ENCODE results near the gene AGRP. TPM values are rescaled to one million over a fixed set of nuclear protein-coding genes. Genes with fewer than 3 reads are reported as not detected.

AGRP gene
- total RNA-seq, 2 experiments from 2014 or later: not detected

DNA sequence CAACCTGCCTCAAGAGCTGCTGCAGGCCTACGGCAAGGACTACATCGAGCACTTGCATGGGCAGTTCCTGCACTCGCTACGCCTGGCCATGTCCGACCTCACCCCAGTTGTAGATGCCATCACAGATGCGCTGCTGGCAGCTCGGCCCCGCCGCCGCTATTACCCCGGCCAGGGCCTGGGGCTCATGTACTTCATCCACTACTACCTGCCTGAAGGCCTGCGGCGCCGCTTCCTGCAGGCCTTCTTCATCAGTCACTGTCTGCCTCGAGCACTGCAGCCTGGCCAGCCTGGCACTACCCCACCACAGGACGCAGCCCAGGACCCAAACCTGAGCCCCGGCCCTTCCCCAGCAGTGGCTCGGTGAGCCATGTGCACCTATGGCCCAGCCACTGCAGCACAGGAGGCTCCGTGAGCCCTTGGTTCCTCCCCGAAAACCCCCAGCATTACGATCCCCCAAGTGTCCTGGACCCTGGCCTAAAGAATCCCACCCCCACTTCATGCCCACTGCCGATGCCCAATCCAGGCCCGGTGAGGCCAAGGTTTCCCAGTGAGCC lies 46.6 kb downstream of the AGRP start:
- DNase-seq: no peak
- ChIA-PET POLR2A (no interaction called here), CTCF (interaction anchor here (1.7 kb wide), 1 partner anchor 12 kb away, joined by 4 read pairs; no protein-coding TSS in a partner anchor)
- no peak overlapping the region for H3K27ac Mint-ChIP-seq
- no peaks in the 10 kb centered on the region for H3K9me3 Mint-ChIP-seq
- H3K27me3 Mint-ChIP-seq: peaks cover 6% of the 10 kb centered on the region
- no peak overlapping the region for H3K4me3 Mint-ChIP-seq
- H3K36me3 Mint-ChIP-seq (ENCODE audit: low read depth): peaks cover 7% of the 10 kb centered on the region
- peaks cover 2% of the 10 kb centered on the region for H3K4me1 Mint-ChIP-seq

DNA sequence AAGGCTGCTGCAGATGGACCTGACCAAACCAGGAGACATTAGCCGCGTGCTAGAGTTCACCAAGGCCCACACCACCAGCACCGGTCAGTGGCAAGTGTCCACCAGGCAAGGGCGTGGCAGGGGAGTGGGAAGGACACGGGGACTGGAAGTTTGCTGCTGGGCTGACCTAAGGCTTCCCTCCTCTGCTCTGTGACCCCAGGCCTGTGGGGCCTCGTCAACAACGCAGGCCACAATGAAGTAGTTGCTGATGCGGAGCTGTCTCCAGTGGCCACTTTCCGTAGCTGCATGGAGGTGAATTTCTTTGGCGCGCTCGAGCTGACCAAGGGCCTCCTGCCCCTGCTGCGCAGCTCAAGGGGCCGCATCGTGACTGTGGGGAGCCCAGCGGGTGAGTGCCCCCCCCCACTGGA lies 47.6 kb downstream of the AGRP start:
- H3K4me1 Mint-ChIP-seq: peaks cover 4% of the 10 kb centered on the region
- no peak overlapping the region for H3K4me3 Mint-ChIP-seq
- H3K36me3 Mint-ChIP-seq (ENCODE audit: low read depth): peaks cover 7% of the 10 kb centered on the region
- H3K27ac Mint-ChIP-seq: no peak overlapping the region
- no peaks in the 10 kb centered on the region for H3K9me3 Mint-ChIP-seq
- CTCF ChIA-PET: interaction anchor here (0.5 to 1.7 kb wide), 2 partner anchors 13 to 561 kb away, joined by 4 to 6 read pairs; no protein-coding TSS in a partner anchor
- H3K27me3 Mint-ChIP-seq: peaks cover 9% of the 10 kb centered on the region
- no peak for DNase-seq
- POLR2A ChIA-PET: no interaction called here

DNA sequence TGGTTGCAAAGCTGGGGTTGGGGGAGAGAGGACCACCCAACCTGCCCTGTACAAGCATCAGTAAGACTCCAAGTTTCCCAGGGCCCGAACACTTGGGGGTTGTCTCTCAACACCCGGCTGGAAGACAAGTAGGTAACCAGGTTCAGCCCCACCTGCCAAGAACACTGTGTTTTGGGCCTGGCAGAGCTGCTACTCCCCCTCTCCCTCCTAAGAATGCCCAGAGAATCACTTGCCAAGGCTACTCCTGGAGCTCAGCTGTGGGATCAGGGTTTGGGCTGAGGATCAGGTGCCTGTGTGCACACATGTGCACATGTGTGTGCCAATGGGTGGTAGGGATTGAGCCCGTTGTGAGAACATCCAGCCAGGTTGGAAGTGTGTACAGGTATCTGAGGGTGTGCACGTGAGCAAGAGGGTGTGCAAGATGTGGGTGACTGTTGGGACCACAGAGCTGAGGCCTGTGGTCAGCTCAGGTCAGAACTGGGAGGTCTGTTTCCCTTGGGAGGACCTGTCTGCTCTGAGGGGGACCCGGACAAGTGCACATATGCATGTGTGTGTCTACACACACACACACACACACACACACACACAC lies 50.1 kb downstream of the AGRP start:
- Mint-ChIP-seq H3K9me3 (no peaks in the 10 kb centered on the region), H3K4me3 (no peak overlapping the region), H3K36me3 (ENCODE audit: low read depth) (peaks cover 6% of the 10 kb centered on the region), H3K27ac (no peak overlapping the region), H3K27me3 (peaks cover 28% of the 10 kb centered on the region), H3K4me1 (peaks cover 7% of the 10 kb centered on the region)
- DNase-seq: no peak
- ChIA-PET POLR2A (interaction anchor here (1.2 kb wide), 1 partner anchor 11 kb away, joined by 3 read pairs; no protein-coding TSS in a partner anchor), CTCF (interaction anchor here (1.3 kb wide), 1 partner anchor 14 kb away, joined by 3 read pairs; no protein-coding TSS in a partner anchor)

Other genes with a start within 250 kb of the AGRP start
- 10 to 100 TPM; 94.8 to 99.1 TPM for gene FHOD1, start 236.1 kb downstream of the AGRP start, total RNA-seq
- gene SLC9A5, start 234.6 kb downstream of the AGRP start, total RNA-seq: 1 to 10 TPM; 2.2 to 2.8 TPM
- 10 to 100 TPM in 1 of 2 experiments, 1 to 10 TPM in 1; 9.2 to 10.9 TPM for gene PLEKHG4, start 204.0 kb downstream of the AGRP start, total RNA-seq
- gene KCTD19, start 156.8 kb downstream of the AGRP start, total RNA-seq: under 1 TPM; 0.20 to 0.48 TPM
- not detected for gene LRRC36, start 156.7 kb downstream of the AGRP start, total RNA-seq
- not detected for gene TPPP3, start 90.0 kb downstream of the AGRP start, total RNA-seq
- gene ZDHHC1, start 67.1 kb downstream of the AGRP start, total RNA-seq: under 1 TPM; 0.23 to 0.45 TPM
- gene HSD11B2, start 52.4 kb downstream of the AGRP start, total RNA-seq: not detected
- gene ATP6V0D1, start 2.4 kb downstream of the AGRP start, total RNA-seq: 10 to 100 TPM; 52.8 to 59.5 TPM
- gene RIPOR1, start 45.3 kb upstream of the AGRP start, total RNA-seq: 10 to 100 TPM; 24.6 to 32.7 TPM
- gene CTCF, start 79.0 kb upstream of the AGRP start, total RNA-seq: 10 to 100 TPM; 74.9 to 76.9 TPM
- 100 to 1,000 TPM; 132 to 142 TPM for gene CARMIL2, start 161.6 kb upstream of the AGRP start, total RNA-seq
- 10 to 100 TPM; 43.5 to 44.1 TPM for gene ACD, start 176.7 kb upstream of the AGRP start, total RNA-seq
- gene PARD6A, start 177.4 kb upstream of the AGRP start, total RNA-seq: 10 to 100 TPM; 12.2 to 14.0 TPM
- 1 to 10 TPM; 7.4 to 8.1 TPM for gene ENKD1, start 183.2 kb upstream of the AGRP start, total RNA-seq
- gene C16orf86, start 183.3 kb upstream of the AGRP start, total RNA-seq: 1 to 10 TPM; 2.9 to 4.3 TPM
- gene GFOD2, start 235.8 kb upstream of the AGRP start, total RNA-seq: 10 to 100 TPM; 13.0 to 14.9 TPM